ENCODE measurements around the gene POC5. TPM values are rescaled to one million over a fixed set of nuclear protein-coding genes. Genes with fewer than 3 reads are reported as not detected.

Gene POC5
- total RNA-seq (2014; rRNA removed) (8.1 and 9.7 TPM in 2 replicates), Bru-seq, nascent RNA (percentile 70 among the genes with signal in this experiment), BruChase-seq, experiment 1, labeled RNA remaining after a 6-hour chase (percentile 63 among the genes with signal in this experiment), BruChase-seq, experiment 2, labeled RNA remaining after a 2-hour chase (percentile 68 among the genes with signal in this experiment)
- long read RNA-seq, partial matches to known transcripts: 2 of 8 reads
- long read RNA-seq, other reads (novel, unspliced or antisense): 4 of 8 reads

DNA sequence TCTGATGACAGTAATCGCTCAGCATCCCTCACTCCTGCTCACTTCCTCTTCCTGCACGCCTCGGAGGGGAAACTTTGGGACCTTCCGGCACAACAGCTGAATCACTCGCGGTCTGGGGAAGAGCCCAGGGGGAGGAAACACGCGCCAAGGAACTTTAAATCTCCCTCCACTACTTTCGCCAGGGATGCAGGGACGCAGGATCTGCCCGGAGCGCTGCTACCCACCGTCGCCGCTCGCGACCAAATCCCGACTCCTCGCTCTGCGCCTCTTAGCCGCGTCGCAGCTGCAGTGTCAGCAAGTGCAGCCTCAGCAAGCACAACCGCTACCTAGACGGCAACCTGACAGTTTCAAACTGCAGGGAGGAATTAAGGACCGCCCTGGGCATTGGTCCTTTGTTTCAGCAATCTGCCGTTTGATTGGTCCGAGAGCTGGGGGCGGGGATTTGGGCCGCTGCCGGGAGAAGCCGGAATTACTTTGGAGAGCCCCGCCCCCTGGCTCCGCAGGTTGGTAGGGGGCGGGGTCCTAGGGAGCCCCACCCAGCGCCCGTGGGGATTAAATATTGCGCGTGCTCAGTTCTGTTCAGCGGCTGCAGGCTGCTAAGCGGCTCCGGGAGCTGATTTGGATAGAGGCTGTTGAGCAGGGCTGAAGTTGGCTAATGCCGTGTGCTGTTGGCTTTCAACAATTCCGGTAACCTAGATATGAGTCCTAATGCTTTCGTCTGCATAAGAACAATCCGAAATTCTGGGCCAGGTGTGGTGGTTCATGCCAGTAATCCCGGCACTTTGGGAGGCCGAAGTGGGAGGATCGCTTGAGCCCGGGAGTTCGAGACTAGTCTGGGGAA, at the start of gene POC5:
TSS of gene POC5 (minus strand) at position 356 of the 841 bp plus-strand sequence. CDS start 4,500 bp downstream, outside the sequence.
- H3K27me3 ChIP-seq (ENCODE audit: low read length): no peaks in the 10 kb centered on the region
- intact Hi-C loops (cut with micrococcal nuclease): no loop called here
- no peaks in the 10 kb centered on the region for H4K20me1 ChIP-seq (ENCODE audit: low read length)
- peak within 1 kb of the TSS; percentile 85 for H3K9ac ChIP-seq (ENCODE audit: low read length)
- H3K79me2 ChIP-seq (ENCODE audit: low read length): peaks cover 46% of the 10 kb centered on the region
- H3K4me3 ChIP-seq (ENCODE audit: low read length): peak within 1 kb of the TSS; percentile 96
- H3K9me3 ChIP-seq (ENCODE audit: low read length): no peaks in the 10 kb centered on the region
- ChIA-PET POLR2A (ENCODE audit: unreplicated experiment) (interaction anchor here (0.6 to 0.7 kb wide), 4 partner anchors 36 to 1401 kb away, joined by 3 to 4 read pairs (median 3); no protein-coding TSS in a partner anchor), CTCF (interaction anchor here (0.7 kb wide), 1 partner anchor 49 kb away, joined by 3 read pairs; no protein-coding TSS in a partner anchor)
- BruUV-seq (replicated peaks): TSS peak; percentile 52
- DNase-seq (peak; percentile 95), ATAC-seq (peak; percentile 91)
- peak within 1 kb of the TSS; percentile 90 for H3K4me2 ChIP-seq (ENCODE audit: low read length)
- H3K4me1 ChIP-seq (ENCODE audit: insufficient read depth, low read length): peaks cover 6% of the 10 kb centered on the region
- H2AFZ ChIP-seq (ENCODE audit: low read length): peak within 1 kb of the TSS; percentile 87
- no peaks in the 10 kb centered on the region for H3F3A ChIP-seq (ENCODE audit: low read length, unreplicated experiment)
- no peaks in the 10 kb centered on the region for H3K9me2 ChIP-seq (replicated peaks; ENCODE audit: low read length)
- TF ChIP-seq EZH2phosphoT487 (IDR thresholded peaks at IDR 0.05; ENCODE audit: borderline replicate concordance, low read length) (no peak), EZH2 (IDR thresholded peaks at IDR 0.05; ENCODE audit: low read length, unreplicated experiment) (no peak)
- TF ChIP-seq, protein P1, sequence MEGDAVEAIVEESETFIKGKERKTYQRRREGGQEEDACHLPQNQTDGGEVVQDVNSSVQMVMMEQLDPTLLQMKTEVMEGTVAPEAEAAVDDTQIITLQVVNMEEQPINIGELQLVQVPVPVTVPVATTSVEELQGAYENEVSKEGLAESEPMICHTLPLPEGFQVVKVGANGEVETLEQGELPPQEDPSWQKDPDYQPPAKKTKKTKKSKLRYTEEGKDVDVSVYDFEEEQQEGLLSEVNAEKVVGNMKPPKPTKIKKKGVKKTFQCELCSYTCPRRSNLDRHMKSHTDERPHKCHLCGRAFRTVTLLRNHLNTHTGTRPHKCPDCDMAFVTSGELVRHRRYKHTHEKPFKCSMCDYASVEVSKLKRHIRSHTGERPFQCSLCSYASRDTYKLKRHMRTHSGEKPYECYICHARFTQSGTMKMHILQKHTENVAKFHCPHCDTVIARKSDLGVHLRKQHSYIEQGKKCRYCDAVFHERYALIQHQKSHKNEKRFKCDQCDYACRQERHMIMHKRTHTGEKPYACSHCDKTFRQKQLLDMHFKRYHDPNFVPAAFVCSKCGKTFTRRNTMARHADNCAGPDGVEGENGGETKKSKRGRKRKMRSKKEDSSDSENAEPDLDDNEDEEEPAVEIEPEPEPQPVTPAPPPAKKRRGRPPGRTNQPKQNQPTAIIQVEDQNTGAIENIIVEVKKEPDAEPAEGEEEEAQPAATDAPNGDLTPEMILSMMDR (conservative IDR thresholded peaks at IDR 0.05; ENCODE audit: low read depth, low read length): no peak
- peak within 1 kb of the TSS; percentile 91 for H3K27ac ChIP-seq (ENCODE audit: low read length)
- peaks cover 2% of the 10 kb centered on the region; the same call in 1 of the 2 replicates for H3K36me3 ChIP-seq (ENCODE audit: low read depth, low read length)

DNA sequence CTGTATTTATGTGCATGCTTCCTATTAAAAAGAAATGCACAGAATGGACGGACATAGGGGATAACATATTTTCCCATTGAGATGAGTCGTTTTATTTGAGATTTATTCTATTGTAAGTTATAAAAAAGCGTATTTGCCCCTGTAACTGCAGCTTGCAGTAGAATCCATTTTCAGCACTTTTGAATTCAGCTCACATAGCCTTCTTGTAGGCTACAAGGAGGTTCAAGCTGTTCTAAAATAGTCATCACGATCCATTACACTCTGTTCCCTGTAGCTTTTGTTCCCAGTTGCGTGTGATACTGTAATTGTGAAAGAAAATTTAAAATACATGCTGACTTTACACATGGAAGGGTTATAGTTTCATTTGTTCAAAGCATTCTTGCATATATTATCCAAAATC, 40.9 kb upstream of the POC5 start:
- POLR2A ChIA-PET (ENCODE audit: unreplicated experiment): no interaction called here
- H3K36me3 ChIP-seq (ENCODE audit: low read depth, low read length): no peaks in the 10 kb centered on the region
- TF ChIP-seq EZH2phosphoT487 (IDR thresholded peaks at IDR 0.05; ENCODE audit: borderline replicate concordance, low read length) (no peak), EZH2 (IDR thresholded peaks at IDR 0.05; ENCODE audit: low read length, unreplicated experiment) (no peak)
- TF ChIP-seq, protein P1 (conservative IDR thresholded peaks at IDR 0.05; ENCODE audit: low read depth, low read length): no peak
- H3K9me3 ChIP-seq (ENCODE audit: low read length): no peaks in the 10 kb centered on the region
- H3K27me3 ChIP-seq (ENCODE audit: low read length): peaks cover 27% of the 10 kb centered on the region
- H2AFZ ChIP-seq (ENCODE audit: low read length): no peak overlapping the region
- no peak overlapping the region for H3K9ac ChIP-seq (ENCODE audit: low read length)
- no peak overlapping the region for H3K27ac ChIP-seq (ENCODE audit: low read length)
- BruUV-seq (replicated peaks): no TSS peak
- H3K4me1 ChIP-seq (ENCODE audit: insufficient read depth, low read length): no peaks in the 10 kb centered on the region
- CTCF ChIA-PET: no interaction called here
- ATAC-seq: no peak
- no peak overlapping the region for H3K4me2 ChIP-seq (ENCODE audit: low read length)
- H3K9me2 ChIP-seq (replicated peaks; ENCODE audit: low read length): no peaks in the 10 kb centered on the region
- no peak for DNase-seq
- no peaks in the 10 kb centered on the region for H3K79me2 ChIP-seq (ENCODE audit: low read length)
- H3F3A ChIP-seq (ENCODE audit: low read length, unreplicated experiment): no peaks in the 10 kb centered on the region
- intact Hi-C loops (cut with micrococcal nuclease): no loop called here
- H4K20me1 ChIP-seq (ENCODE audit: low read length): no peaks in the 10 kb centered on the region
- H3K4me3 ChIP-seq (ENCODE audit: low read length): no peak overlapping the region

Measured in PC-3 (cell line).